ENCODE measurements around the gene MARCKSL1. TPM values are rescaled to one million over a fixed set of nuclear protein-coding genes. Genes with fewer than 3 reads are reported as not detected.

The MARCKSL1 gene
- total and polyA plus RNA-seq, 2 of the 8 experiments (the other 6 are each of a cell fraction or from before 2014, with no cell fraction given): 536 to 558 TPM

DNA sequence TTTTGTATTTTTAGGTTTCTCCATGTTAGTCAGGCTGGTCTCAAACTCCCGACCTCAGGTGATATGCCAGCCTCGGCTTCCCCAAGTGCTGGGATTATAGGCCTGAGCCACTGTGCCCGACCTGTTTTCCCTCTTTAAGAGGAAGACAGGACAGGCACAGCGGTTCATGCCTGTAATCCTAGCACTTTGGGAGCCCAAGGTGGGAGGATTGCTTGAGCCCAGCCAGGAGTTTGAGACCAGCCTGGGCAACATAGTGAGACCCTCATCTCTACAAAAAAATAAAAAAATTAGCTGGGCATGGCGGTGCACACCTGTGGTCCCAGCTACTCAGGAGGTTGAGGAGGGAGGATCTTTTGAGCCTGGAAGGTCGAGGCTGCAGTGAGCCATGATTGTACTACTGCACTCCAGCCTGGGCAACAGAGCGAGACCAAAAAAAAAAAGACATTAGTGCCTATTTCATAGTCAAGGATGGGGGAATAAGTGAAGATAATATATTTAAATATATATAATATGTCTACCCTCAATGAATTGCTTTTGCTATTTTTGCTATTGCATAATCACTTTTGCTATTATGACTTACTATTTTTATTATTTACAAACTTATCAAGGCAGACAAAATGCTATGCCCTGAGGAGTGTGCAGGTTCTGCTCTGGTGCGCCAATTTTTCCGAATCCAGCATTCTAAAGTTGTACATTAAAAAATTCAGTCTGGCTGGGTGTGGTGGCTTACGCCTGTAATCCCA is 17.7 kb downstream of the MARCKSL1 start:
- Histone ChIP-seq H3K23me2 (ENCODE audit: low read depth, low read length) (no peaks in the 10 kb centered on the region), H4K8ac (ENCODE audit: extremely low read depth, insufficient read depth, low read length) (no peak overlapping the region), H3K79me2 (ENCODE audit: control insufficient read depth in 1 of 2, insufficient read depth in 2 of 2, low read length in 2 of 2) (peaks cover 0 to 5% of the 10 kb centered on the region in 2 experiments; a peak in 2 of 4 replicates), H3K27me3 (replicated peaks in 1 of 4; ENCODE audit: control insufficient read depth in 3 of 4, extremely low read depth in 1 of 4, insufficient read depth in 3 of 4, low read length in 3 of 4) (no peaks in the 10 kb centered on the region), H3K36me3 (ENCODE audit: control insufficient read depth in 2 of 4, insufficient read depth in 4 of 4, low read length in 3 of 4) (peaks cover 0 to 24% (median 12%) of the 10 kb centered on the region in 4 experiments; a peak in 4 of 8 replicates), H2AFZ (ENCODE audit: low read length) (no peak overlapping the region), H3K9me3 (ENCODE audit: insufficient read depth in 2 of 2, low read depth in 1 of 2, low read length in 1 of 2) (no peaks in the 10 kb centered on the region), H4K5ac (ENCODE audit: insufficient read length, low read depth, low read length) (no peak overlapping the region), H3K4me3 (ENCODE audit: extremely low read depth in 1 of 4, insufficient read depth in 2 of 4, low read depth in 3 of 4, low read length in 4 of 4) (no peak overlapping the region), H4K20me1 (replicated peaks in 1 of 2; ENCODE audit: control insufficient read depth in 1 of 2, insufficient read depth in 2 of 2, low read length in 2 of 2) (peaks cover 0 to 5% of the 10 kb centered on the region in 2 experiments), H2BK5ac (ENCODE audit: low read depth, low read length) (no peak overlapping the region), H3K9ac (replicated peaks in 1 of 4; ENCODE audit: extremely low read depth in 1 of 4, low read depth in 3 of 4, low read length in 3 of 4) (no peak overlapping the region), H3K4me2 (ENCODE audit: insufficient read depth in 1 of 2, low read depth in 2 of 2, low read length in 2 of 2) (no peak overlapping the region), H2AK5ac (ENCODE audit: low read depth, low read length) (no peak overlapping the region), H3K27ac (ENCODE audit: low read depth, low read length) (no peak overlapping the region), H3K18ac (ENCODE audit: extremely low read depth, low read length) (no peak overlapping the region), H4K91ac (replicated peaks; ENCODE audit: insufficient read length, low read length) (no peak overlapping the region), H2BK20ac (ENCODE audit: low read length) (no peak overlapping the region), H3K79me1 (ENCODE audit: low read depth, low read length) (peaks cover 3% of the 10 kb centered on the region; the same call in 1 of the 2 replicates), H3K56ac (replicated peaks; ENCODE audit: insufficient read length, low read depth, low read length) (no peak overlapping the region), H2BK15ac (ENCODE audit: low read length) (no peak overlapping the region), H3K14ac (ENCODE audit: insufficient read length) (no peak overlapping the region), H3K4me1 (replicated peaks in 1 of 4; ENCODE audit: control insufficient read depth in 3 of 4, insufficient read depth in 4 of 4, low read length in 3 of 4) (no peaks in the 10 kb centered on the region), H2BK120ac (replicated peaks; ENCODE audit: low read depth, low read length) (no peak overlapping the region), H3K23ac (ENCODE audit: insufficient read length) (no peak overlapping the region), H2BK12ac (ENCODE audit: low read depth, low read length) (no peak overlapping the region), H3K4ac (replicated peaks; ENCODE audit: insufficient read length, low read depth, low read length) (no peak overlapping the region)
- DNase-seq (ENCODE audit: low read depth in 1 of 2, low spot score in 2 of 2) (no peak), FAIRE-seq (no peak)
- POLR2A ChIA-PET (ENCODE audit: partially characterized antibody): interaction anchor here (1.0 to 6.7 kb wide), 5 partner anchors 12 to 78 kb away, joined by 4 to 68 read pairs (median 8); partner anchors contain the start of gene MARCKSL1
- whole genome bisulfite sequencing, 2 experiments (ENCODE audit: extremely low coverage in 1 of 2, insufficient coverage in 1 of 2, insufficient read length in 1 of 2, insufficient replicate concordance in 2 of 2, low coverage in 1 of 2, low lambda C conversion rate in 2 of 2, missing lambda C conversion rate in 1 of 2): 93% methylated on average over 10 of the region's 10 CpGs; no CpG with 5 or more reads in 1 of the 2 experiments
- CTCF ChIA-PET (ENCODE audit: partially characterized antibody): interaction anchor here (1.4 to 6.7 kb wide), 5 partner anchors 11 to 103 kb away, joined by 3 to 57 read pairs (median 4); partner anchors contain the start of genes FAM167B and LCK
- TF ChIP-seq POLR2A (IDR thresholded peaks at IDR 0.05; ENCODE audit: control extremely low read depth in 1 of 2, low read depth in 2 of 2, low read length in 2 of 2) (no peak), TBP (IDR thresholded peaks at IDR 0.05; ENCODE audit: low read depth, low read length) (no peak)

All from H1 (cell line).